K562 (cell line): Measurements from ENCODE around the gene TBC1D17. TPM values are rescaled to one million over a fixed set of nuclear protein-coding genes. Genes with fewer than 3 reads are reported as not detected.

Experiments used
- ATAC-seq: fragments of 200-7000 bp; cut with Tn5 transposase; 3 replicates; pipeline ENCODE4 v1.9.1; 2020; ENCODE audit warnings: moderate library complexity
- BruUV-seq: library from RNA; stranded (reverse); fragments of 400-500 nt; replicated peaks from 2 replicates; lab custom pipeline; 2021; lab: Mats Ljungman, UMichigan
- CTCF ChIA-PET: fragments of 300-600 bp; formaldehyde crosslinking; extraction: SDS; loops from one replicate; lab custom pipeline; 2021; ENCODE audit warnings: low intra/inter-chr PET ratio; lab: Yijun Ruan, JAX
- POLR2A ChIA-PET: fragments of 300-600, 350-650 bp; sonication (Branson Sonifier 250); formaldehyde crosslinking; extraction: SDS; loops from one replicate; lab custom pipeline; 2021; ENCODE audit warnings: antibody characterized with exemption, inconsistent platforms; lab: Yijun Ruan, JAX
- DNase-seq, 4 experiments: peaks; one replicate each; pipeline versions ENCODE4 v3.0.0 to v3.0.0-alpha.2; 2011 to 2018; ENCODE audit warnings: low spot score in 3 of 4, mixed read lengths in 3 of 4; ENCODE audit errors: extremely low read depth in 1 of 4
- FAIRE-seq: peaks from 2 replicates; lab custom pipeline; 2011; peaks lifted over from hg19 to GRCh38; lab: Jason Lieb, UNC
- H2AFZ ChIP-seq: 2 replicates; pipeline ENCODE4 v1.6.0; 2011; ENCODE audit warnings: low read depth, low read length, control low read depth, inconsistent platforms
- H3K27ac ChIP-seq: fragments of 200-600 bp; 3 replicates; pipeline ENCODE4 v1.8.0; 2011; ENCODE audit warnings: low read depth, mild to moderate bottlenecking, control low read depth, inconsistent platforms, low read length, moderate library complexity, mixed read lengths; ENCODE audit errors: extremely low read depth
- H3K27me3 ChIP-seq, 2 experiments: fragments of 300-600 bp in 1 of 2; 2 replicates in 1 of 2; 3 replicates in 1 of 2; pipeline versions ENCODE4 v1.6.0 to v1.8.0; 2011; ENCODE audit warnings: inconsistent platforms in 2 of 2, low read length in 2 of 2, mild to moderate bottlenecking in 1 of 2, mixed read lengths in 1 of 2, moderate library complexity in 1 of 2; ENCODE audit not compliant: control insufficient read depth in 2 of 2, insufficient read depth in 2 of 2
- H3K36me3 ChIP-seq: fragments of 300-600 bp; 3 replicates; pipeline ENCODE4 v1.8.0; 2011; ENCODE audit warnings: mild to moderate bottlenecking, low read length, inconsistent platforms; ENCODE audit not compliant: control insufficient read depth, insufficient read depth
- H3K4me1 ChIP-seq, 2 experiments: fragments of 200-600 bp in 1 of 2; replicated peaks in 1 of 2; 2 replicates in 1 of 2; 3 replicates in 1 of 2; pipeline versions ENCODE4 v1.5.1 to v1.8.0; 2011; ENCODE audit warnings: inconsistent platforms in 2 of 2, low read length in 2 of 2, mild to moderate bottlenecking in 1 of 2, mixed read lengths in 1 of 2, moderate library complexity in 1 of 2; ENCODE audit not compliant: control insufficient read depth in 2 of 2, insufficient read depth in 2 of 2
- H3K4me2 ChIP-seq: 2 replicates; pipeline ENCODE4 v1.6.1; 2011; ENCODE audit warnings: low read length, control low read depth, inconsistent platforms, mixed read lengths; ENCODE audit not compliant: insufficient read depth
- H3K4me3 ChIP-seq: fragments of 200-600 bp; sonication (generic), shearing (Covaris generic); 2 replicates; pipeline ENCODE4 v1.5.1; 2016; ENCODE audit warnings: control low read depth, inconsistent platforms
- H3K79me2 ChIP-seq: fragments of 200-600 bp; 3 replicates; pipeline ENCODE4 v1.8.0; 2011; ENCODE audit warnings: low read length, inconsistent platforms; ENCODE audit not compliant: control insufficient read depth, insufficient read depth
- H3K9ac ChIP-seq, 2 experiments: 2 replicates each; pipeline versions ENCODE4 v1.6.0 to v1.6.1; 2011; ENCODE audit warnings: low read depth in 2 of 2, low read length in 2 of 2, control low read depth in 1 of 2, inconsistent platforms in 1 of 2, mild to moderate bottlenecking in 1 of 2, mixed read lengths in 1 of 2; ENCODE audit not compliant: insufficient read depth in 1 of 2
- H3K9me1 ChIP-seq: one replicate; pipeline ENCODE4 v1.6.0; 2011; ENCODE audit warnings: inconsistent platforms, mild to moderate bottlenecking, low read length, moderate library complexity; ENCODE audit not compliant: control insufficient read depth, insufficient read depth
- H3K9me3 ChIP-seq: replicated peaks from 2 replicates; pipeline ENCODE4 v1.5.1; 2011; ENCODE audit warnings: low read depth, low read length, inconsistent platforms; ENCODE audit not compliant: control insufficient read depth, insufficient read depth
- H4K20me1 ChIP-seq: replicated peaks from 2 replicates; pipeline ENCODE4 v1.6.1; 2011; ENCODE audit warnings: low read length, inconsistent platforms, mixed read lengths; ENCODE audit not compliant: control insufficient read depth, insufficient read depth
- CBX2 ChIP-seq: fragments of 200-600 bp; sonication (generic); IDR thresholded peaks from one replicate; pipeline ENCODE4 v1.6.1; 2012; ENCODE audit warnings: mild to moderate bottlenecking, low read length, inconsistent platforms; ENCODE audit not compliant: insufficient read depth, poor library complexity, severe bottlenecking
- CREB3L1 ChIP-seq: fragments of 450-650 bp; IDR thresholded peaks from 2 replicates; pipeline ENCODE4 v1.6.1; 2014; ENCODE audit warnings: low read depth, mild to moderate bottlenecking, moderate library complexity, borderline replicate concordance
- CREM ChIP-seq: IDR thresholded peaks from 2 replicates; pipeline ENCODE4 v1.6.1; 2014; ENCODE audit warnings: antibody characterized with exemption, low read depth
- CTCFL ChIP-seq: IDR thresholded peaks from 2 replicates; pipeline ENCODE4 v1.6.1; 2011; ENCODE audit warnings: borderline replicate concordance, low read depth, mild to moderate bottlenecking, moderate library complexity, low read length; ENCODE audit not compliant: insufficient read depth, poor library complexity, severe bottlenecking
- GTF2B ChIP-seq: IDR thresholded peaks from 2 replicates; pipeline ENCODE4 v1.6.1; 2011; ENCODE audit not compliant: insufficient read length; ENCODE audit errors: extremely low read depth
- NFIC ChIP-seq: fragments of 450-650 bp; IDR thresholded peaks from 2 replicates; pipeline ENCODE4 v1.6.1; 2017; ENCODE audit warnings: mild to moderate bottlenecking, inconsistent platforms
- PML ChIP-seq: IDR thresholded peaks from 2 replicates; pipeline ENCODE4 v1.6.1; 2012; ENCODE audit warnings: low read length, inconsistent platforms
- POLR2A ChIP-seq: fragments of 450-650 bp; conservative IDR thresholded peaks from 2 replicates; pipeline ENCODE4 v1.6.1; 2016
- POLR2AphosphoS2 ChIP-seq: IDR thresholded peaks from 2 replicates; pipeline ENCODE4 v1.6.1; 2012; ENCODE audit warnings: low read length, improper control_type of control experiment
- RBFOX2 ChIP-seq: fragments of 200-400 bp; formaldehyde crosslinking; IDR thresholded peaks from 2 replicates; pipeline ENCODE4 v1.6.1; 2017; ENCODE audit warnings: low read depth, mild to moderate bottlenecking, low read length, moderate library complexity
- RBM22 ChIP-seq: fragments of 200-400 bp; formaldehyde crosslinking; IDR thresholded peaks from 2 replicates; pipeline ENCODE4 v1.6.1; 2018; ENCODE audit warnings: low read length, low read depth; ENCODE audit not compliant: poor library complexity, severe bottlenecking
- RFX1 ChIP-seq: fragments of 450-650 bp; IDR thresholded peaks from 2 replicates; pipeline ENCODE4 v1.6.1; 2016; ENCODE audit warnings: mild to moderate bottlenecking, moderate library complexity
- RFX7 ChIP-seq: fragments of 250-450 bp; sonication (Bioruptor Pico); IDR thresholded peaks from 2 replicates; pipeline ENCODE4 v1.5.1; 2021; ENCODE audit warnings: mild to moderate bottlenecking
- SIN3A ChIP-seq, 2 experiments: fragments of 150-350 bp in 1 of 2; IDR thresholded peaks; 2 replicates each; pipeline ENCODE4 v1.6.1; 2011 to 2016; ENCODE audit warnings: borderline replicate concordance in 2 of 2, low read depth in 2 of 2, low read length in 2 of 2, mild to moderate bottlenecking in 2 of 2, moderate library complexity in 2 of 2; ENCODE audit not compliant: control insufficient read depth in 1 of 2
- SUPT5H ChIP-seq: fragments of 450-650 bp; IDR thresholded peaks from 2 replicates; pipeline ENCODE4 v1.6.1; 2016
- TEAD4 ChIP-seq, 2 experiments: sonication (generic) in 1 of 2; formaldehyde crosslinking in 1 of 2; IDR thresholded peaks; 2 replicates each; pipeline versions ENCODE4 v1.6.1 to v1.8.0; 2012 to 2022; ENCODE audit warnings: borderline replicate concordance in 1 of 2, inconsistent platforms in 1 of 2, low read length in 1 of 2, mild to moderate bottlenecking in 1 of 2, missing genetic modification reagents in 1 of 2
- WGBS: fragments of 100-300 bp; shearing (Covaris generic); methylation state at CpG from one replicate; pipeline ENCODE4 v1.1.6; 2016; ENCODE audit warnings: low coverage, mixed read lengths; ENCODE audit not compliant: insufficient coverage; ENCODE audit errors: missing lambda C conversion rate; 5-methylcytosine and 5-hydroxymethylcytosine counted together
- in situ Hi-C: fragments of 300-500 bp; cut with MboI; formaldehyde crosslinking; loops from 4 replicates; pipeline ENCODE4 v1.15.0; 2018; ENCODE audit warnings: inconsistent platforms, mixed read lengths
- intact Hi-C: fragments of 100-400 bp; cut with micrococcal nuclease; formaldehyde crosslinking; loops from 2 replicates; pipeline ENCODE4 v1.14.2; 2022
- polyA plus RNA-seq, 8 experiments: library from polyadenylated mRNA; depleted of rRNA in 4 of 8; stranded (reverse) in 5 of 8; unstranded in 3 of 8; fragments of >200 nt; fragmentation: Nextera tagmentation in 2 of 8; fragmentation: Illumina TruSeq in 1 of 8; extraction: Ambion mirVana in 2 of 8; extraction: Trizol in 1 of 8; gene quantifications; 2 replicates each; pipeline versions ENCODE4 v1.2.1 to v1.2.3, GENCODE V29; 2011 to 2014; ENCODE audit warnings: inconsistent platforms in 1 of 8, missing spikeins in 1 of 8
- total RNA-seq, 7 experiments: library from RNA; depleted of rRNA in 6 of 7; stranded (reverse); fragments of >200 nt in 6 of 7; fragmentation: Illumina TruSeq in 2 of 7; extraction: Trizol in 2 of 7; gene quantifications; 2 replicates each; pipeline versions ENCODE4 v1.2.1 to v1.2.3, GENCODE V29; 2011 to 2021; ENCODE audit warnings: low replicate concordance in 1 of 7

Gene TBC1D17
- total and polyA plus RNA-seq, 9 of the 15 experiments (the other 6 are each of a cell fraction or from before 2014, with no cell fraction given): 0.42 to 16.0 (median 3.8) TPM

- TF ChIP-seq CBX2 (no peak), NFIC (peak; percentile 53), CREB3L1 (no peak), RFX7 (CRISPR knock-in tag) (0 out of 2 replicates have a peak, but pooled peaks have one; percentile 47), POLR2AphosphoS2 (0 out of 2 replicates have a peak, but pooled peaks have one; percentile 54), PML (peak; percentile 10; the same call in 1 of the 2 replicates), CREM (no peak)
- TF ChIP-seq, all 486 proteins: peak for 15
These were observed 17.0 kb upstream of the TBC1D17 start (continued) for GRCh38 chr19:49860336-49861102.

GRCh38 chr19:49861107-49861506 lies 16.4 kb upstream of the TBC1D17 start:
- in situ Hi-C loops (no loop called here), intact Hi-C loops (no loop called here)
- DNase-seq (no peak), ATAC-seq (no peak), FAIRE-seq (no peak)
- WGBS: 75% methylated on average over 12 of the region's 13 CpGs
- no TSS peak for BruUV-seq
- H3K36me3 ChIP-seq: peaks cover 87% of the 10 kb centered on the region
- no peak overlapping the region for H2AFZ ChIP-seq
- H3K27me3 ChIP-seq: no peaks in the 10 kb centered on the region
- no peak overlapping the region for H3K27ac ChIP-seq
- H3K79me2 ChIP-seq: peaks cover 28% of the 10 kb centered on the region
- ChIA-PET POLR2A (interaction anchor here (0.5 to 1.3 kb wide), 2 partner anchors 9 to 336 kb away, joined by 3 to 6 read pairs; no protein-coding TSS in a partner anchor), CTCF (no interaction called here)
- peak overlapping the region in 1 of 2 experiments; percentile 19; a peak in 2 of 4 replicates for H3K9ac ChIP-seq
- no peaks in the 10 kb centered on the region for H3K9me3 ChIP-seq
- H3K4me2 ChIP-seq: no peak overlapping the region
- no peak overlapping the region for H3K4me3 ChIP-seq
- H4K20me1 ChIP-seq: peaks cover 24% of the 10 kb centered on the region; the same call in 1 of the 2 replicates
- H3K9me1 ChIP-seq: peaks cover 4% of the 10 kb centered on the region
- H3K4me1 ChIP-seq: peaks cover 13 to 80% of the 10 kb centered on the region in 2 experiments; a peak in 4 of 5 replicates
- no peak for TF ChIP-seq RFX1
- peak in 1 of 2 experiments; percentile 10; a peak in 1 of 4 replicates for TF ChIP-seq SIN3A (IDR thresholded peaks at IDR 0.05; ENCODE audit: borderline replicate concordance in 2 of 2, control insufficient read depth in 1 of 2, low read depth in 2 of 2, low read length in 2 of 2)
- no peak for TF ChIP-seq GTF2B
- TF ChIP-seq POLR2A: peak; percentile 1
- TF ChIP-seq POLR2AphosphoS2: peak; percentile 24; the same call in 1 of the 2 replicates
- TF ChIP-seq TEAD4 (IDR thresholded peaks at IDR 0.05; ENCODE audit: low read length): no peak
- no peak for TF ChIP-seq TEAD4 (CRISPR knock-in tag; IDR thresholded peaks at IDR 0.05; ENCODE audit: borderline replicate concordance)
- 0 out of 2 replicates have a peak, but pooled peaks have one; percentile 14 for TF ChIP-seq RBFOX2
- TF ChIP-seq CTCFL: no peak
- 0 out of 2 replicates have a peak, but pooled peaks have one; percentile 19 for TF ChIP-seq SUPT5H
- peak; percentile 8 for TF ChIP-seq RBM22
